HepG2 (cell line): ENCODE results near the gene BPI. TPM values are rescaled to one million over a fixed set of nuclear protein-coding genes. Genes with fewer than 3 reads are reported as not detected.

Experiments
- FOSL1 ChIP-seq: sonication (generic); formaldehyde crosslinking; IDR thresholded peaks from 2 replicates; pipeline ENCODE4 v1.9.0; 2021; ENCODE audit warnings: missing genetic modification reagents, borderline replicate concordance
- GABPA ChIP-seq, 2 experiments: IDR thresholded peaks; 2 replicates each; pipeline ENCODE4 v1.6.1; 2011 to 2016; ENCODE audit warnings: low read depth in 2 of 2, low read length in 1 of 2, missing biosample characterization in 1 of 2, missing genetic modification characterization in 1 of 2
- GMEB1 ChIP-seq: sonication (generic); formaldehyde crosslinking; IDR thresholded peaks from 2 replicates; pipeline ENCODE4 v1.5.1; 2020; ENCODE audit warnings: missing genetic modification reagents, mild to moderate bottlenecking, borderline replicate concordance
- HOXA5 ChIP-seq: sonication (generic); formaldehyde crosslinking; IDR thresholded peaks from 2 replicates; pipeline ENCODE4 v1.4.0; 2020; ENCODE audit warnings: missing genetic modification reagents
- HOXA7 ChIP-seq: sonication (generic); formaldehyde crosslinking; IDR thresholded peaks from 2 replicates; pipeline ENCODE4 v1.8.1; 2022; ENCODE audit warnings: mild to moderate bottlenecking, missing genetic modification reagents, moderate library complexity
- HOXA9 ChIP-seq: sonication (generic); formaldehyde crosslinking; IDR thresholded peaks from 2 replicates; pipeline ENCODE4 v1.8.1; 2022; ENCODE audit warnings: missing genetic modification reagents, mild to moderate bottlenecking, moderate library complexity, borderline replicate concordance
- MTA3 ChIP-seq: sonication (generic); formaldehyde crosslinking; IDR thresholded peaks from 2 replicates; pipeline ENCODE4 v1.4.0; 2020; ENCODE audit warnings: missing genetic modification reagents
- NR2F2 ChIP-seq: IDR thresholded peaks from 2 replicates; pipeline ENCODE4 v1.6.1; 2012; ENCODE audit warnings: low read depth, inconsistent platforms, borderline replicate concordance
- SAFB2 ChIP-seq: sonication (generic); formaldehyde crosslinking; IDR thresholded peaks from 2 replicates; pipeline ENCODE4 v1.5.1; 2020; ENCODE audit warnings: missing genetic modification reagents, low read depth, mild to moderate bottlenecking, borderline replicate concordance
- SKI ChIP-seq: fragments of 450-650 bp; IDR thresholded peaks from one replicate; pipeline ENCODE4 v1.6.1; 2018; ENCODE audit warnings: mild to moderate bottlenecking; ENCODE audit not compliant: partially characterized antibody
- TCF7 ChIP-seq: sonication (generic); IDR thresholded peaks from 2 replicates; pipeline ENCODE4 v1.6.1; 2016; ENCODE audit warnings: antibody characterized with exemption, low read depth
- XBP1 ChIP-seq: sonication (generic); formaldehyde crosslinking; IDR thresholded peaks from 2 replicates; pipeline ENCODE4 v1.5.0; 2020; ENCODE audit warnings: missing genetic modification reagents
- ZBTB8A ChIP-seq: sonication (generic); formaldehyde crosslinking; IDR thresholded peaks from 2 replicates; pipeline ENCODE4 v1.4.0; 2020; ENCODE audit warnings: mild to moderate bottlenecking, low read depth, missing genetic modification reagents, borderline replicate concordance
- ZMYM3 ChIP-seq: sonication (generic); formaldehyde crosslinking; IDR thresholded peaks from 2 replicates; pipeline ENCODE4 v1.5.1; 2020; ENCODE audit warnings: mild to moderate bottlenecking, missing genetic modification reagents
- ZNF138 ChIP-seq: sonication (generic); formaldehyde crosslinking; IDR thresholded peaks from 2 replicates; pipeline ENCODE4 v1.5.0; 2020; ENCODE audit warnings: mild to moderate bottlenecking, low read depth, missing genetic modification reagents
- ZNF207 ChIP-seq: fragments of 450-650 bp; IDR thresholded peaks from 2 replicates; pipeline ENCODE4 v1.6.1; 2016; ENCODE audit warnings: antibody characterized with exemption, borderline replicate concordance
- ZNF333 ChIP-seq: sonication (generic); formaldehyde crosslinking; IDR thresholded peaks from 2 replicates; pipeline ENCODE4 v1.4.0; 2020; ENCODE audit warnings: mild to moderate bottlenecking, missing genetic modification reagents, borderline replicate concordance
- ZNF335 ChIP-seq: sonication (generic); formaldehyde crosslinking; IDR thresholded peaks from 2 replicates; pipeline ENCODE4 v1.4.0; 2020; ENCODE audit warnings: missing genetic modification reagents
- ZNF512B ChIP-seq: sonication (generic); formaldehyde crosslinking; IDR thresholded peaks from 2 replicates; pipeline ENCODE4 v1.5.1; 2020; ENCODE audit warnings: missing genetic modification reagents, mild to moderate bottlenecking, borderline replicate concordance
- ZNF558 ChIP-seq: sonication (generic); formaldehyde crosslinking; IDR thresholded peaks from 2 replicates; pipeline ENCODE4 v1.9.0; 2022; ENCODE audit warnings: mild to moderate bottlenecking, missing genetic modification reagents, borderline replicate concordance
- ZNF652 ChIP-seq: IDR thresholded peaks from 2 replicates; pipeline ENCODE4 v1.6.1; 2016; ENCODE audit warnings: low read depth, borderline replicate concordance
- ZNF672 ChIP-seq: sonication (generic); formaldehyde crosslinking; IDR thresholded peaks from 2 replicates; pipeline ENCODE4 v1.8.1; 2022; ENCODE audit warnings: missing genetic modification reagents
- ZNF747 ChIP-seq: sonication (generic); formaldehyde crosslinking; IDR thresholded peaks from 2 replicates; pipeline ENCODE4 v1.8.1; 2023; ENCODE audit warnings: missing genetic modification reagents, mild to moderate bottlenecking, borderline replicate concordance
- ZNF790 ChIP-seq: sonication (generic); formaldehyde crosslinking; IDR thresholded peaks from 2 replicates; pipeline ENCODE4 v1.8.0; 2022; ENCODE audit warnings: missing genetic modification reagents, mild to moderate bottlenecking, borderline replicate concordance
- ZNF792 ChIP-seq: IDR thresholded peaks from 2 replicates; pipeline ENCODE4 v1.6.1; 2016
- ZSCAN30 ChIP-seq: sonication (generic); formaldehyde crosslinking; IDR thresholded peaks from 2 replicates; pipeline ENCODE4 v1.5.0; 2020; ENCODE audit warnings: mild to moderate bottlenecking, missing genetic modification reagents
- polyA plus RNA-seq, 8 experiments: library from polyadenylated mRNA; depleted of rRNA in 3 of 8; stranded (reverse) in 7 of 8; unstranded in 1 of 8; fragments of >200 nt; fragmentation: Illumina TruSeq in 4 of 8; extraction: Trizol in 4 of 8; gene quantifications; 2 replicates each; pipeline versions ENCODE4 v1.2.1 to v1.2.3, GENCODE V29; 2011 to 2016; ENCODE audit warnings: low read depth in 4 of 8, missing spikeins in 1 of 8, mixed read lengths in 1 of 8; ENCODE audit not compliant: insufficient read depth in 1 of 8
- total RNA-seq, 5 experiments: library from RNA; depleted of rRNA; stranded (reverse); fragments of >200 nt; fragmentation: Illumina TruSeq; extraction: Trizol; gene quantifications; 2 replicates each; pipeline ENCODE4 v1.2.3, GENCODE V29; 2016; ENCODE audit warnings: low read depth in 1 of 5
- TF ChIP-seq, protein P1 (sequence below): IDR thresholded peaks from 2 replicates; pipeline ENCODE4 v1.6.1; 2016; ENCODE audit warnings: low read depth, borderline replicate concordance

Gene BPI
- total and polyA plus RNA-seq, 2 of the 13 experiments (the other 11 are each of a cell fraction or from before 2014, with no cell fraction given), result not detected

GRCh38 chr20:38337561-38338140, 33.7 kb downstream of the BPI start (continued):
- TF ChIP-seq MTA3 (no peak), ZNF792 (CRISPR knock-in tag) (no peak), ZNF747 (CRISPR knock-in tag) (no peak), TCF7 (no peak), ZNF790 (CRISPR knock-in tag) (no peak), HOXA9 (no peak), ZNF333 (CRISPR knock-in tag) (no peak), GABPA (IDR thresholded peaks at IDR 0.05; ENCODE audit: low read depth, low read length) (no peak), GABPA (CRISPR knock-in tag; IDR thresholded peaks at IDR 0.05; ENCODE audit: low read depth) (no peak), NR2F2 (no peak), ZSCAN30 (CRISPR knock-in tag) (no peak), XBP1 (CRISPR knock-in tag) (no peak), ZNF207 (no peak), GMEB1 (CRISPR knock-in tag) (no peak), ZBTB8A (CRISPR knock-in tag) (no peak), ZNF512B (CRISPR knock-in tag) (no peak), ZNF138 (CRISPR knock-in tag) (no peak), ZMYM3 (CRISPR knock-in tag) (0 out of 2 replicates have a peak, but pooled peaks have one; percentile 44), ZNF652 (CRISPR knock-in tag) (no peak), ZNF335 (no peak), SKI (no peak), HOXA7 (no peak), FOSL1 (CRISPR knock-in tag) (no peak), ZNF672 (CRISPR knock-in tag) (no peak), ZNF558 (no peak), HOXA5 (CRISPR knock-in tag) (no peak), SAFB2 (no peak)
- TF ChIP-seq, protein P1, sequence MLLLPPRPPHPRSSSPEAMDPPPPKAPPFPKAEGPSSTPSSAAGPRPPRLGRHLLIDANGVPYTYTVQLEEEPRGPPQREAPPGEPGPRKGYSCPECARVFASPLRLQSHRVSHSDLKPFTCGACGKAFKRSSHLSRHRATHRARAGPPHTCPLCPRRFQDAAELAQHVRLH (CRISPR knock-in tag), result no peak
